Endothelial cell of umbilical vein (primary cell): ENCODE data around the gene CYBRD1. TPM values are rescaled to one million over a fixed set of nuclear protein-coding genes. Genes with fewer than 3 reads are reported as not detected.

Experiments
- BruUV-seq: library from RNA; stranded (reverse); fragments of 400-500 nt; replicated peaks from 2 replicates; lab custom pipeline; 2021; lab: Mats Ljungman, UMichigan
- CTCF ChIA-PET: fragments of 300-600, 350-600 bp; sonication (Branson Sonifier 250); formaldehyde crosslinking; loops from one replicate; lab custom pipeline; 2021; ENCODE audit warnings: antibody characterized with exemption, inconsistent platforms; lab: Charles Lee
- POLR2A ChIA-PET: fragments of 300-600, 350-600 bp; sonication (Branson Sonifier 250); formaldehyde crosslinking; loops from one replicate; lab custom pipeline; 2021; ENCODE audit warnings: antibody characterized with exemption, inconsistent platforms; lab: Charles Lee
- DNase-seq: peaks from one replicate; pipeline ENCODE4 v3.0.0-alpha.2; 2011; ENCODE audit warnings: low read depth, low spot score
- FAIRE-seq: peaks from 2 replicates; lab custom pipeline; 2011; peaks lifted over from hg19 to GRCh38; lab: Jason Lieb, UNC
- H2AFZ ChIP-seq: 2 replicates; pipeline ENCODE4 v1.6.0; 2012; ENCODE audit warnings: low read depth, low read length, control low read depth, inconsistent platforms
- H3K27ac ChIP-seq: 2 replicates; pipeline ENCODE4 v1.5.1; 2011; ENCODE audit warnings: low read depth, mild to moderate bottlenecking, control low read depth, low read length, moderate library complexity; ENCODE audit not compliant: insufficient read depth
- H3K27me3 ChIP-seq, 2 experiments: 2 replicates each; pipeline versions ENCODE4 v1.6.0 to v1.6.1; 2011; ENCODE audit warnings: low read length in 2 of 2, mixed read lengths in 1 of 2; ENCODE audit not compliant: control insufficient read depth in 2 of 2, insufficient read depth in 2 of 2
- H3K36me3 ChIP-seq, 2 experiments: 2 replicates in 1 of 2; 3 replicates in 1 of 2; pipeline ENCODE4 v1.5.1; 2011; ENCODE audit warnings: low read length in 2 of 2, mild to moderate bottlenecking in 1 of 2, moderate library complexity in 1 of 2; ENCODE audit not compliant: control insufficient read depth in 2 of 2, insufficient read depth in 2 of 2; ENCODE audit errors: extremely low read depth in 1 of 2
- H3K4me1 ChIP-seq: 3 replicates; pipeline ENCODE4 v1.5.1; 2011; ENCODE audit warnings: mild to moderate bottlenecking, low read length; ENCODE audit not compliant: control insufficient read depth, insufficient read depth; ENCODE audit errors: extremely low read depth
- H3K4me2 ChIP-seq: 2 replicates; pipeline ENCODE4 v1.6.1; 2011; ENCODE audit warnings: low read length, control low read depth, mixed read lengths; ENCODE audit not compliant: insufficient read depth
- H3K4me3 ChIP-seq, 3 experiments: fragments of 200-600 bp in 1 of 3; sonication (generic), shearing (Covaris generic) in 1 of 3; replicated peaks in 1 of 3; 2 replicates each; pipeline ENCODE4 v1.5.1; 2011 to 2016; ENCODE audit warnings: control low read depth in 3 of 3, low read length in 3 of 3, mild to moderate bottlenecking in 2 of 3, inconsistent platforms in 1 of 3, low read depth in 1 of 3, moderate library complexity in 1 of 3; ENCODE audit not compliant: insufficient read depth in 1 of 3
- H3K79me2 ChIP-seq: 2 replicates; pipeline ENCODE4 v1.6.0; 2012; ENCODE audit warnings: low read length, inconsistent platforms; ENCODE audit not compliant: control insufficient read depth, insufficient read depth
- H3K9ac ChIP-seq: replicated peaks from 2 replicates; pipeline ENCODE3; 2011; ENCODE audit warnings: low read length, control low read depth; ENCODE audit not compliant: insufficient read depth; ENCODE audit errors: extremely low read depth
- H3K9me1 ChIP-seq: replicated peaks from 3 replicates; pipeline ENCODE4 v1.6.0; 2011; ENCODE audit warnings: mild to moderate bottlenecking, low read length; ENCODE audit not compliant: control insufficient read depth, insufficient read depth; ENCODE audit errors: extremely low read depth
- H3K9me3 ChIP-seq: replicated peaks from 2 replicates; pipeline ENCODE4 v1.5.1; 2012; ENCODE audit warnings: low read length, inconsistent platforms; ENCODE audit not compliant: control insufficient read depth, insufficient read depth
- H4K20me1 ChIP-seq: replicated peaks from 2 replicates; pipeline ENCODE3; 2011; ENCODE audit warnings: mild to moderate bottlenecking, low read length; ENCODE audit not compliant: control insufficient read depth, insufficient read depth; ENCODE audit errors: extremely low read depth
- EZH2 ChIP-seq: IDR thresholded peaks from 2 replicates; pipeline ENCODE4 v1.6.1; 2012; ENCODE audit warnings: borderline replicate concordance, low read depth, mild to moderate bottlenecking, moderate library complexity, low read length, inconsistent platforms; ENCODE audit not compliant: severe bottlenecking
- FOS ChIP-seq: IDR thresholded peaks from 2 replicates; pipeline ENCODE4 v1.6.1; 2011; ENCODE audit warnings: mild to moderate bottlenecking, low read length, moderate library complexity, borderline replicate concordance; ENCODE audit not compliant: insufficient read depth
- GATA2 ChIP-seq: IDR thresholded peaks from 2 replicates; pipeline ENCODE4 v1.7.0; 2011; ENCODE audit warnings: low read depth, mild to moderate bottlenecking, moderate library complexity, mixed read lengths, low read length; ENCODE audit not compliant: insufficient read length, insufficient read depth
- JUN ChIP-seq: IDR thresholded peaks from 2 replicates; pipeline ENCODE4 v1.6.1; 2011; ENCODE audit warnings: borderline replicate concordance, low read depth; ENCODE audit not compliant: insufficient read length, insufficient read depth
- MYC ChIP-seq: IDR thresholded peaks from one replicate; pipeline ENCODE4 v1.6.1; 2011; ENCODE audit warnings: mild to moderate bottlenecking, low read depth, low read length
- POLR2A ChIP-seq: IDR thresholded peaks from 2 replicates; pipeline ENCODE4 v1.6.1; 2012; ENCODE audit warnings: low read depth, mild to moderate bottlenecking, control low read depth, low read length
- POLR2AphosphoS5 ChIP-seq: IDR thresholded peaks from 2 replicates; pipeline ENCODE4 v1.6.1; 2012; ENCODE audit warnings: low read depth, mild to moderate bottlenecking, control low read depth, low read length, moderate library complexity; ENCODE audit not compliant: insufficient read depth
- dilution Hi-C: fragments of 300-500 bp; cut with MboI; formaldehyde crosslinking; loops from one replicate; pipeline ENCODE4 v1.15.0; 2019; ENCODE audit warnings: low sequenced_read_pairs; ENCODE audit not compliant: extremely low pct_ligation_motif_present
- intact Hi-C: fragments of 100-400 bp; cut with micrococcal nuclease; formaldehyde crosslinking; loops from one replicate; pipeline ENCODE4 v1.10.0; 2022
- polyA plus RNA-seq, 4 experiments: library from polyadenylated mRNA; depleted of rRNA in 3 of 4; stranded (reverse) in 3 of 4; unstranded in 1 of 4; fragments of >200 nt; gene quantifications; 2 replicates each; pipeline versions ENCODE4 v1.2.1 to v1.2.3, GENCODE V29; 2011 to 2012; ENCODE audit warnings: missing spikeins in 1 of 4
- total RNA-seq: library from RNA; stranded (reverse); gene quantifications from 2 replicates; pipeline ENCODE4 v1.2.3, GENCODE V29; 2021
- TF ChIP-seq, protein P1 (sequence below), 2 donors: IDR thresholded peaks; 1 replicate in 1 of 2; 2 replicates in 1 of 2; pipeline ENCODE4 v1.5.1; 2011; ENCODE audit warnings: low read length in 2 of 2, mild to moderate bottlenecking in 2 of 2, moderate library complexity in 2 of 2, control low read depth in 1 of 2, inconsistent platforms in 1 of 2, low read depth in 1 of 2; ENCODE audit not compliant: insufficient read depth in 1 of 2; ENCODE audit errors: extremely low read depth in 1 of 2
- TF ChIP-seq, protein P2 (sequence below): IDR thresholded peaks from 2 replicates; pipeline ENCODE4 v1.6.1; 2011; ENCODE audit not compliant: insufficient read depth, insufficient read length

CYBRD1 gene
- total and polyA plus RNA-seq, 2 donors (not counting 3 experiments of a cell fraction or from before 2014, with no cell fraction given) = 23.1 to 24.8 TPM

DNA sequence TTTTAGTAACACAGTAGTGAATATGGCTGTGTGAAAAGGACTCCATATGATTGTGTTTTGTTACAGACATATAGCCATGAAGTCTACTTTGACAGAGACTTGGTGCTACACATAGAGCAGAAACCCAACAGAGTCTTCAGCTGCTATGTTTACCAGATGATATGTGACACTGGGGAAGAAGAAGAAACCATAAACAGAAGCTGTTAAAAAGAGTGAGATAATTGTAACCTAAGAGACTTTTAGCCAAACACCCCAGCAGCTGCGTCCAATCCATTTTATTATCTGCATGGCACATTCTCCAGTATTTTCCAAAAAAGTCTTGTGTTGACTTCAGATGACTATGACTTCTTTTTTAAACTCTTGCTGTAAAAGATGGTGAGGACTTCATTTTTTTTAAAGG, 41.4 kb upstream of the CYBRD1 start:
- H3K36me3 ChIP-seq = peaks cover 0 to 2% of the 10 kb centered on the region in 2 experiments
- no peak for FAIRE-seq
- no peak for DNase-seq
- peaks cover 19% of the 10 kb centered on the region for H3K4me1 ChIP-seq
- no peaks in the 10 kb centered on the region for H3K79me2 ChIP-seq
- dilution Hi-C loops = no loop called here
- no peak overlapping the region for H2AFZ ChIP-seq
- no TSS peak for BruUV-seq
- no peaks in the 10 kb centered on the region for H3K27me3 ChIP-seq
- no peaks in the 10 kb centered on the region for H3K9me1 ChIP-seq
- H4K20me1 ChIP-seq = no peaks in the 10 kb centered on the region
- H3K4me2 ChIP-seq = no peak overlapping the region
- H3K27ac ChIP-seq = no peak overlapping the region
- TF ChIP-seq, protein P1, sequence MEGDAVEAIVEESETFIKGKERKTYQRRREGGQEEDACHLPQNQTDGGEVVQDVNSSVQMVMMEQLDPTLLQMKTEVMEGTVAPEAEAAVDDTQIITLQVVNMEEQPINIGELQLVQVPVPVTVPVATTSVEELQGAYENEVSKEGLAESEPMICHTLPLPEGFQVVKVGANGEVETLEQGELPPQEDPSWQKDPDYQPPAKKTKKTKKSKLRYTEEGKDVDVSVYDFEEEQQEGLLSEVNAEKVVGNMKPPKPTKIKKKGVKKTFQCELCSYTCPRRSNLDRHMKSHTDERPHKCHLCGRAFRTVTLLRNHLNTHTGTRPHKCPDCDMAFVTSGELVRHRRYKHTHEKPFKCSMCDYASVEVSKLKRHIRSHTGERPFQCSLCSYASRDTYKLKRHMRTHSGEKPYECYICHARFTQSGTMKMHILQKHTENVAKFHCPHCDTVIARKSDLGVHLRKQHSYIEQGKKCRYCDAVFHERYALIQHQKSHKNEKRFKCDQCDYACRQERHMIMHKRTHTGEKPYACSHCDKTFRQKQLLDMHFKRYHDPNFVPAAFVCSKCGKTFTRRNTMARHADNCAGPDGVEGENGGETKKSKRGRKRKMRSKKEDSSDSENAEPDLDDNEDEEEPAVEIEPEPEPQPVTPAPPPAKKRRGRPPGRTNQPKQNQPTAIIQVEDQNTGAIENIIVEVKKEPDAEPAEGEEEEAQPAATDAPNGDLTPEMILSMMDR (IDR thresholded peaks at IDR 0.05; ENCODE audit: extremely low read depth in 1 of 2, insufficient read depth in 1 of 2, low read depth in 1 of 2, low read length in 2 of 2) = no peak
- TF ChIP-seq POLR2A = no peak
- no peak for TF ChIP-seq EZH2
- TF ChIP-seq GATA2 = no peak
- no peak for TF ChIP-seq FOS
- TF ChIP-seq MYC = no peak
- TF ChIP-seq JUN = no peak
- TF ChIP-seq, protein P2, sequence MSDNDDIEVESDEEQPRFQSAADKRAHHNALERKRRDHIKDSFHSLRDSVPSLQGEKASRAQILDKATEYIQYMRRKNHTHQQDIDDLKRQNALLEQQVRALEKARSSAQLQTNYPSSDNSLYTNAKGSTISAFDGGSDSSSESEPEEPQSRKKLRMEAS = no peak
- TF ChIP-seq POLR2AphosphoS5 = no peak
- no peak overlapping the region for H3K4me3 ChIP-seq
- intact Hi-C loops = no loop called here
- POLR2A ChIA-PET = no interaction called here
- H3K9me3 ChIP-seq = no peaks in the 10 kb centered on the region
- CTCF ChIA-PET = no interaction called here
- no peak overlapping the region for H3K9ac ChIP-seq
